ENCODE measurements around the gene AAMP. TPM values are rescaled to one million over a fixed set of nuclear protein-coding genes. Genes with fewer than 3 reads are reported as not detected.

Gene AAMP
- total and polyA plus RNA-seq, 2 experiments from 2014 or later = 140 to 179 TPM

- Histone ChIP-seq H2AFZ (no peak overlapping the region), H3K27me3 (no peaks in the 10 kb centered on the region), H3K79me2 (no peaks in the 10 kb centered on the region), H3K4me1 (ENCODE audit: insufficient read depth) (peaks cover 7% of the 10 kb centered on the region), H3K36me3 (replicated peaks; ENCODE audit: insufficient read depth, low read depth) (no peaks in the 10 kb centered on the region), H3K27ac (no peak overlapping the region), H4K20me1 (ENCODE audit: insufficient read depth, poor library complexity, severe bottlenecking) (no peaks in the 10 kb centered on the region), H3K4me3 (no peak overlapping the region), H3K9me2 (replicated peaks; ENCODE audit: insufficient read depth) (no peaks in the 10 kb centered on the region), H3K9me3 (ENCODE audit: low read depth) (no peaks in the 10 kb centered on the region), H3K4me2 (no peak overlapping the region)
- TF ChIP-seq EZH2 (IDR thresholded peaks at IDR 0.05; ENCODE audit: borderline replicate concordance) (no peak), EZH2phosphoT487 (IDR thresholded peaks at IDR 0.05; ENCODE audit: low read depth, severe bottlenecking, unreplicated experiment) (no peak), CTCF (IDR thresholded peaks at IDR 0.05; ENCODE audit: poor library complexity) (no peak)
- WGBS (ENCODE audit: low lambda C conversion rate, missing lambda C conversion rate) = 90% methylated on average over 4 of the region's 4 CpGs
- no peak for DNase-seq (ENCODE audit: low spot score)
These were observed 30.2 kb upstream of the AAMP start for GRCh38 chr2:218300141-218300540.

GRCh38 chr2:218298314-218298875 lies 28.5 kb upstream of the AAMP start:
- H3K4me2 ChIP-seq = no peak overlapping the region
- H3K27me3 ChIP-seq = no peaks in the 10 kb centered on the region
- H4K20me1 ChIP-seq (ENCODE audit: insufficient read depth, poor library complexity, severe bottlenecking) = no peaks in the 10 kb centered on the region
- H3K27ac ChIP-seq = no peak overlapping the region
- TF ChIP-seq CTCF (IDR thresholded peaks at IDR 0.05; ENCODE audit: poor library complexity) (no peak), EZH2phosphoT487 (IDR thresholded peaks at IDR 0.05; ENCODE audit: low read depth, severe bottlenecking, unreplicated experiment) (no peak), EZH2 (IDR thresholded peaks at IDR 0.05; ENCODE audit: borderline replicate concordance) (no peak)
- H2AFZ ChIP-seq = no peak overlapping the region
- DNase-seq (ENCODE audit: low spot score) = no peak
- no peaks in the 10 kb centered on the region for H3K9me3 ChIP-seq (ENCODE audit: low read depth)
- no peaks in the 10 kb centered on the region for H3K79me2 ChIP-seq
- H3K36me3 ChIP-seq (replicated peaks; ENCODE audit: insufficient read depth, low read depth) = no peaks in the 10 kb centered on the region
- H3K4me1 ChIP-seq (ENCODE audit: insufficient read depth) = peaks cover 23% of the 10 kb centered on the region
- WGBS (ENCODE audit: low lambda C conversion rate, missing lambda C conversion rate) = 79% methylated on average over 6 of the region's 6 CpGs
- no peak overlapping the region for H3K4me3 ChIP-seq
- H3K9me2 ChIP-seq (replicated peaks; ENCODE audit: insufficient read depth) = no peaks in the 10 kb centered on the region

GRCh38 chr2:218296847-218297246 lies 26.9 kb upstream of the AAMP start:
- Histone ChIP-seq H3K4me1 (ENCODE audit: insufficient read depth) (peaks cover 28% of the 10 kb centered on the region), H3K79me2 (peaks cover 9% of the 10 kb centered on the region), H3K36me3 (replicated peaks; ENCODE audit: insufficient read depth, low read depth) (no peaks in the 10 kb centered on the region), H2AFZ (no peak overlapping the region), H3K27ac (peak overlapping the region; percentile 93), H3K9me3 (ENCODE audit: low read depth) (no peaks in the 10 kb centered on the region), H3K4me3 (no peak overlapping the region), H3K27me3 (no peaks in the 10 kb centered on the region), H3K9me2 (replicated peaks; ENCODE audit: insufficient read depth) (no peaks in the 10 kb centered on the region), H4K20me1 (ENCODE audit: insufficient read depth, poor library complexity, severe bottlenecking) (no peaks in the 10 kb centered on the region), H3K4me2 (no peak overlapping the region)
- TF ChIP-seq EZH2 (IDR thresholded peaks at IDR 0.05; ENCODE audit: borderline replicate concordance) (no peak), EZH2phosphoT487 (IDR thresholded peaks at IDR 0.05; ENCODE audit: low read depth, severe bottlenecking, unreplicated experiment) (no peak), CTCF (IDR thresholded peaks at IDR 0.05; ENCODE audit: poor library complexity) (no peak)
- DNase-seq (ENCODE audit: low spot score) = no peak
- WGBS (ENCODE audit: low lambda C conversion rate, missing lambda C conversion rate) = 89% methylated on average over 7 of the region's 7 CpGs

All from hepatocyte (in vitro differentiated cells).